OCI-LY7 (cell line): ENCODE results near the gene HYCC1. TPM values are rescaled to one million over a fixed set of nuclear protein-coding genes. Genes with fewer than 3 reads are reported as not detected.

ENCODE experiments used
- BruUV-seq: library from RNA; stranded (reverse); fragments of 400-500 nt; replicated peaks from 2 replicates; lab custom pipeline; 2021; lab: Mats Ljungman, UMichigan
- CTCF ChIA-PET: fragments of 300-600 bp; sonication (Branson Sonifier 250); formaldehyde crosslinking; loops from one replicate; lab custom pipeline; 2022; ENCODE audit warnings: antibody characterized with exemption; ENCODE audit not compliant: unreplicated experiment; lab: Charles Lee
- POLR2A ChIA-PET: fragments of 300-600 bp; sonication (Branson Sonifier 250); formaldehyde crosslinking; loops from one replicate; lab custom pipeline; 2022; ENCODE audit warnings: antibody characterized with exemption; lab: Charles Lee
- DNase-seq: peaks from one replicate; pipeline ENCODE4 v3.0.0-alpha.2; 2015; ENCODE audit warnings: low spot score
- H2AFZ ChIP-seq: fragments of 200-600 bp; sonication (generic), shearing (Covaris generic); 2 replicates; pipeline ENCODE4 v1.6.1; 2014; ENCODE audit warnings: mild to moderate bottlenecking, antibody characterized with exemption, low read length, moderate library complexity
- H3K27ac ChIP-seq: fragments of 200-600 bp; sonication (generic); 2 replicates; pipeline ENCODE4 v1.5.1; 2014; ENCODE audit warnings: mixed run types, low read depth, mild to moderate bottlenecking, moderate library complexity, low read length, inconsistent platforms; ENCODE audit not compliant: poor library complexity, severe bottlenecking
- H3K36me3 ChIP-seq: fragments of 200-600 bp; sonication (generic); 2 replicates; pipeline ENCODE4 v1.6.1; 2014; ENCODE audit warnings: mild to moderate bottlenecking, antibody characterized with exemption, low read length, moderate library complexity, mixed read lengths; ENCODE audit not compliant: insufficient read depth
- H3K4me1 ChIP-seq: fragments of 200-600 bp; sonication (generic); 2 replicates; pipeline ENCODE4 v1.5.1; 2014; ENCODE audit warnings: mild to moderate bottlenecking, low read length; ENCODE audit not compliant: insufficient read depth, poor library complexity, severe bottlenecking
- H3K4me2 ChIP-seq: fragments of 200-600 bp; sonication (generic); 2 replicates; pipeline ENCODE4 v1.6.1; 2014; ENCODE audit warnings: mild to moderate bottlenecking, low read length
- H3K4me3 ChIP-seq: fragments of 200-600 bp; sonication (generic); 2 replicates; pipeline ENCODE4 v1.5.1; 2014; ENCODE audit warnings: mild to moderate bottlenecking, low read depth, low read length; ENCODE audit not compliant: poor library complexity, severe bottlenecking
- H3K79me2 ChIP-seq: fragments of 200-600 bp; sonication (generic); 2 replicates; pipeline ENCODE4 v1.6.1; 2016; ENCODE audit warnings: low read depth, mild to moderate bottlenecking, low read length, moderate library complexity, mixed read lengths; ENCODE audit not compliant: insufficient read depth
- H3K9me2 ChIP-seq: fragments of 200-600 bp; sonication (generic); 2 replicates; pipeline ENCODE4 v1.6.1; 2016; ENCODE audit warnings: mild to moderate bottlenecking, low read length, mixed read lengths; ENCODE audit not compliant: insufficient read depth
- H3K9me3 ChIP-seq: fragments of 200-600 bp; sonication (generic); 2 replicates; pipeline ENCODE4 v1.6.1; 2014; ENCODE audit warnings: mild to moderate bottlenecking, mixed run types, low read length, mixed read lengths
- H4K20me1 ChIP-seq: fragments of 200-600 bp; sonication (generic); 2 replicates; pipeline ENCODE4 v1.6.1; 2014; ENCODE audit warnings: mild to moderate bottlenecking, antibody characterized with exemption, low read length, moderate library complexity, mixed read lengths; ENCODE audit not compliant: insufficient read depth
- CTCF ChIP-seq: fragments of 200-600 bp; sonication (generic); conservative IDR thresholded peaks from 2 replicates; pipeline ENCODE4 v1.5.1; 2014; ENCODE audit warnings: mild to moderate bottlenecking, antibody characterized with exemption, low read length, moderate library complexity, mixed read lengths
- EZH2phosphoT487 ChIP-seq: fragments of 200-600 bp; sonication (generic); IDR thresholded peaks from 2 replicates; pipeline ENCODE4 v1.6.1; 2018; ENCODE audit warnings: low read depth, borderline replicate concordance, mild to moderate bottlenecking, mixed run types, antibody characterized with exemption, low read length, moderate library complexity, mixed read lengths
- intact Hi-C: fragments of 100-400 bp; cut with micrococcal nuclease; formaldehyde crosslinking; loops from one replicate; pipeline ENCODE4 v1.10.0; 2022; ENCODE audit not compliant: unreplicated experiment
- total RNA-seq, 2 experiments: library from RNA; depleted of rRNA in 1 of 2; stranded (reverse); fragments of >200 nt in 1 of 2; shearing (Covaris generic) in 1 of 2; gene quantifications; 2 replicates each; pipeline ENCODE4 v1.2.3, GENCODE V29; 2014 to 2022

HYCC1 gene
- total RNA-seq, 2 experiments from 2014 or later, result 43.3 to 157 TPM

GRCh38 chr7:22997871-22998518 is 15.9 kb downstream of the HYCC1 start:
- Histone ChIP-seq H3K36me3 (peaks cover 37% of the 10 kb centered on the region), H3K4me2 (no peak overlapping the region), H3K4me3 (no peak overlapping the region), H3K79me2 (peaks cover 100% of the 10 kb centered on the region), H3K9me3 (no peaks in the 10 kb centered on the region), H3K27ac (no peak overlapping the region), H2AFZ (no peak overlapping the region), H3K4me1 (peaks cover 58% of the 10 kb centered on the region), H3K9me2 (no peaks in the 10 kb centered on the region), H4K20me1 (peaks cover 12% of the 10 kb centered on the region)
- TF ChIP-seq EZH2phosphoT487 (no peak), CTCF (no peak)
- POLR2A ChIA-PET, result interaction anchor here (0.6 kb wide), 1 partner anchor 41 kb away, joined by 3 read pairs; no protein-coding TSS in a partner anchor
- DNase-seq, result no peak
- CTCF ChIA-PET, result no interaction called here
- intact Hi-C loops, result no loop called here
- no TSS peak for BruUV-seq

GRCh38 chr7:22996470-22996869 is 17.5 kb downstream of the HYCC1 start:
- TF ChIP-seq CTCF (no peak), EZH2phosphoT487 (no peak)
- Histone ChIP-seq H3K79me2 (peaks cover 100% of the 10 kb centered on the region), H3K9me3 (no peaks in the 10 kb centered on the region), H3K4me2 (no peak overlapping the region), H2AFZ (no peak overlapping the region), H3K27ac (no peak overlapping the region), H4K20me1 (peaks cover 12% of the 10 kb centered on the region), H3K4me1 (peaks cover 63% of the 10 kb centered on the region), H3K9me2 (no peaks in the 10 kb centered on the region), H3K36me3 (peaks cover 39% of the 10 kb centered on the region), H3K4me3 (no peak overlapping the region)
- intact Hi-C loops, result no loop called here
- DNase-seq, result no peak
- CTCF ChIA-PET, result no interaction called here
- POLR2A ChIA-PET, result interaction anchor here (0.7 to 3.1 kb wide), 4 partner anchors 8 to 35 kb away, joined by 3 to 24 read pairs (median 4); no protein-coding TSS in a partner anchor
- BruUV-seq, result no TSS peak

- TF ChIP-seq CTCF, result no peak
- no peak for TF ChIP-seq EZH2phosphoT487
- Histone ChIP-seq H4K20me1 (peaks cover 12% of the 10 kb centered on the region), H3K4me3 (no peak overlapping the region), H2AFZ (no peak overlapping the region), H3K9me3 (no peaks in the 10 kb centered on the region), H3K9me2 (no peaks in the 10 kb centered on the region), H3K27ac (peak overlapping the region; percentile 94), H3K4me1 (peaks cover 77% of the 10 kb centered on the region), H3K36me3 (peaks cover 46% of the 10 kb centered on the region), H3K79me2 (peaks cover 98% of the 10 kb centered on the region), H3K4me2 (no peak overlapping the region)
- ChIA-PET POLR2A (interaction anchor here (0.6 to 3.5 kb wide), 9 partner anchors 8 to 168 kb away, joined by 3 to 31 read pairs (median 4); no protein-coding TSS in a partner anchor), CTCF (interaction anchor here (0.6 kb wide), 1 partner anchor 121 kb away, joined by 3 read pairs; no protein-coding TSS in a partner anchor)
- no peak for DNase-seq
- intact Hi-C loops, result no loop called here
- no TSS peak for BruUV-seq
These were observed 18.9 kb downstream of the HYCC1 start for GRCh38 chr7:22995011-22995410.
